Neuronal stem cell (in vitro differentiated cells): Measurements from ENCODE around the gene PHOSPHO1.
"Not testable (repeated sequence)": the region's sequence is repeated elsewhere in the genome, so short reads cannot be mapped to it uniquely, and the experiment has no call there.

ENCODE experiments used
- DNase-seq: peaks from one replicate; pipeline ENCODE4 v3.0.0-alpha.2; 2013; ENCODE audit warnings: low spot score
- H2AFZ ChIP-seq: one replicate; pipeline ENCODE4 v1.6.1; 2013; ENCODE audit warnings: mild to moderate bottlenecking, low read length, inconsistent platforms
- H2AK5ac ChIP-seq: 2 replicates; pipeline ENCODE4 v1.6.1; 2013; ENCODE audit warnings: low read depth, mild to moderate bottlenecking, inconsistent platforms, low read length, moderate library complexity, mixed read lengths
- H2BK120ac ChIP-seq: 2 replicates; pipeline ENCODE4 v1.6.1; 2013; ENCODE audit warnings: low read depth, mild to moderate bottlenecking, inconsistent platforms, low read length, moderate library complexity, mixed read lengths
- H2BK12ac ChIP-seq: one replicate; pipeline ENCODE4 v1.6.1; 2013; ENCODE audit warnings: low read length, inconsistent platforms
- H2BK15ac ChIP-seq: 2 replicates; pipeline ENCODE4 v1.6.1; 2013; ENCODE audit warnings: mild to moderate bottlenecking, low read length, inconsistent platforms, mixed read lengths
- H2BK5ac ChIP-seq: one replicate; pipeline ENCODE4 v1.6.1; 2013; ENCODE audit warnings: inconsistent platforms, mild to moderate bottlenecking, low read length, moderate library complexity
- H3K14ac ChIP-seq: one replicate; pipeline ENCODE4 v1.6.1; 2013; ENCODE audit warnings: low read length, inconsistent platforms
- H3K18ac ChIP-seq: 2 replicates; pipeline ENCODE4 v1.6.1; 2013; ENCODE audit warnings: low read length, inconsistent platforms
- H3K23ac ChIP-seq: 2 replicates; pipeline ENCODE4 v1.6.1; 2013; ENCODE audit warnings: low read depth, mild to moderate bottlenecking, mixed read lengths, low read length, inconsistent platforms; ENCODE audit not compliant: poor library complexity
- H3K27ac ChIP-seq: replicated peaks from 3 replicates; pipeline ENCODE4 v1.5.1; 2013; ENCODE audit warnings: low read length, inconsistent platforms
- H3K27me3 ChIP-seq, 3 experiments: 2 replicates each; pipeline ENCODE4 v1.6.1; 2013; ENCODE audit warnings: low read length in 3 of 3, mild to moderate bottlenecking in 2 of 3, inconsistent platforms in 1 of 3, low read depth in 1 of 3, mixed read lengths in 1 of 3, moderate library complexity in 1 of 3; ENCODE audit not compliant: control insufficient read depth in 3 of 3, insufficient read depth in 3 of 3
- H3K36me3 ChIP-seq, 2 donors: replicated peaks in 1 of 2; 2 replicates each; pipeline ENCODE4 v1.6.1; 2013; ENCODE audit warnings: low read length in 2 of 2; ENCODE audit not compliant: control insufficient read depth in 2 of 2, insufficient read depth in 2 of 2
- H3K4ac ChIP-seq: 2 replicates; pipeline ENCODE4 v1.6.1; 2013; ENCODE audit warnings: inconsistent platforms, mild to moderate bottlenecking, low read length, moderate library complexity
- H3K4me1 ChIP-seq, 2 donors: 1 replicate in 1 of 2; 2 replicates in 1 of 2; pipeline ENCODE4 v1.6.1; 2013; ENCODE audit warnings: low read length in 2 of 2, low read depth in 1 of 2; ENCODE audit not compliant: control insufficient read depth in 2 of 2, insufficient read depth in 1 of 2
- H3K4me2 ChIP-seq: one replicate; pipeline ENCODE4 v1.6.1; 2013; ENCODE audit warnings: mild to moderate bottlenecking, low read length, inconsistent platforms; ENCODE audit not compliant: insufficient read depth, poor library complexity, severe bottlenecking
- H3K4me3 ChIP-seq, 2 donors: 2 replicates each; pipeline ENCODE4 v1.5.1; 2013; ENCODE audit warnings: low read length in 2 of 2, mild to moderate bottlenecking in 2 of 2, inconsistent platforms in 1 of 2, moderate library complexity in 1 of 2
- H3K79me1 ChIP-seq: one replicate; pipeline ENCODE4 v1.6.1; 2013; ENCODE audit warnings: low read depth, mild to moderate bottlenecking, inconsistent platforms, low read length, moderate library complexity
- H3K9ac ChIP-seq: one replicate; pipeline ENCODE4 v1.6.1; 2013; ENCODE audit warnings: mild to moderate bottlenecking, low read depth, low read length, inconsistent platforms; ENCODE audit not compliant: poor library complexity
- H3K9me3 ChIP-seq, 2 donors: replicated peaks in 1 of 2; 2 replicates each; pipeline versions ENCODE3 to v1.6.1; 2013; ENCODE audit warnings: low read length in 2 of 2, mild to moderate bottlenecking in 2 of 2, inconsistent platforms in 1 of 2, low read depth in 1 of 2, mixed read lengths in 1 of 2, moderate library complexity in 1 of 2; ENCODE audit not compliant: control insufficient read depth in 2 of 2, insufficient read depth in 1 of 2
- H4K8ac ChIP-seq: one replicate; pipeline ENCODE4 v1.6.1; 2013; ENCODE audit warnings: low read depth, mild to moderate bottlenecking, inconsistent platforms, low read length, moderate library complexity
- H4K91ac ChIP-seq: one replicate; pipeline ENCODE4 v1.6.1; 2013; ENCODE audit warnings: low read length, low read depth, mild to moderate bottlenecking, inconsistent platforms; ENCODE audit not compliant: poor library complexity
- WGBS, 2 donors: extraction: QIAGEN DNeasy Blood & Tissue Kit; methylation state at CpG; one replicate each; pipeline ENCODE4 v1.1.7; 2013; ENCODE audit warnings: missing lambda C conversion rate in 2 of 2, mixed read lengths in 1 of 2; ENCODE audit not compliant: insufficient read length in 2 of 2, insufficient replicate concordance in 1 of 2; ENCODE audit errors: extremely low coverage in 2 of 2; 5-methylcytosine and 5-hydroxymethylcytosine counted together

Gene PHOSPHO1

GRCh38 chr17:49180998-49181635, 49.5 kb downstream of the PHOSPHO1 start:
- Histone ChIP-seq H3K23ac (no peak overlapping the region), H2BK120ac (no peak overlapping the region), H3K4ac (no peak overlapping the region), H3K79me1 (no peaks in the 10 kb centered on the region), H3K9me3 (peaks cover 6 to 8% of the 10 kb centered on the region in 2 donors), H2BK12ac (no peak overlapping the region), H2AFZ (no peak overlapping the region), H3K4me3 (no peak overlapping the region), H3K14ac (no peak overlapping the region), H3K27ac (no peak overlapping the region), H2BK5ac (no peak overlapping the region), H2AK5ac (no peak overlapping the region), H3K4me2 (no peak overlapping the region), H3K4me1 (no peaks in the 10 kb centered on the region), H3K27me3 (no peaks in the 10 kb centered on the region), H2BK15ac (no peak overlapping the region), H3K36me3 (no peaks in the 10 kb centered on the region), H3K18ac (no peak overlapping the region), H4K91ac (no peak overlapping the region), H3K9ac (no peak overlapping the region), H4K8ac (no peak overlapping the region)
- no CpG with 5 or more reads among the region's 6 CpGs for WGBS, 2 donors
- no peak for DNase-seq

DNA sequence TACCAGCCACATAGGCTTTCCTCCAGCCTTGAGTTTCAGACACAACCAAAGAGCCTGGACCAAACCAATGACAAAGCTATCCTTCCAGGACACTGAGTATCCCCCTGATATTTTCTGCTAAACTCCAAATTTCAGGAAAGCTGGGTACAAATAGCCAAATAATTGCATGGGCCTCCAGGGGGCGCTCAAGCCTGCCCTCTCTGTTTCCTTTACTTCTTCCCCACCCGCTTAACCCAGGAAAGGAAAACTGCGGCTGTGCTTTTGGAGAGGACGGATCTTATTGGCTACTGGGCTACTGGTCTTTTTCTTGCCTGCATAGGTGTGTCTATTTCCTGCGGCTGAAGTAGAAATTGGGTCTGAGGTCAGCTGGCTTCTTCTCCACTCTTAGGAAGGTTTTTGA, 50.3 kb downstream of the PHOSPHO1 start:
- DNase-seq = peak; percentile 21
- no peaks in the 10 kb centered on the region for H3K4me1 ChIP-seq

GRCh38 chr17:49175978-49176377, 54.6 kb downstream of the PHOSPHO1 start:
- WGBS, 2 donors = no CpG with 5 or more reads among the region's 11 CpGs
- H3K23ac ChIP-seq, H2BK5ac ChIP-seq, H2AFZ ChIP-seq, H3K36me3 ChIP-seq, H3K4ac ChIP-seq, H3K27me3 ChIP-seq, H4K8ac ChIP-seq, H2BK120ac ChIP-seq, H3K4me2 ChIP-seq, H2BK12ac ChIP-seq, H3K18ac ChIP-seq, H3K14ac ChIP-seq, H4K91ac ChIP-seq, H3K4me1 ChIP-seq, DNase-seq, H3K9ac ChIP-seq, H3K79me1 ChIP-seq, H2AK5ac ChIP-seq, H3K27ac ChIP-seq, H3K4me3 ChIP-seq, H2BK15ac ChIP-seq: not testable (repeated sequence)
- H3K9me3 ChIP-seq = peaks cover 4 to 12% of the 10 kb centered on the region in 2 donors

More for the DNA sequence above, 50.3 kb downstream of the PHOSPHO1 start:
- Histone ChIP-seq H3K9me3 (peaks cover 8 to 12% of the 10 kb centered on the region in 2 donors), H4K8ac (no peak overlapping the region), H4K91ac (no peak overlapping the region), H3K4me3 (no peak overlapping the region), H2BK12ac (no peak overlapping the region), H3K23ac (no peak overlapping the region), H3K18ac (no peak overlapping the region), H3K14ac (no peak overlapping the region), H3K79me1 (no peaks in the 10 kb centered on the region), H3K4me2 (no peak overlapping the region), H3K27me3 (no peaks in the 10 kb centered on the region), H3K27ac (no peak overlapping the region), H2AFZ (no peak overlapping the region), H3K9ac (no peak overlapping the region), H2BK15ac (no peak overlapping the region), H2AK5ac (no peak overlapping the region), H2BK5ac (no peak overlapping the region), H3K4ac (no peak overlapping the region), H3K36me3 (no peaks in the 10 kb centered on the region), H2BK120ac (no peak overlapping the region)
- no CpG with 5 or more reads among the region's 5 CpGs for WGBS, 2 donors
